ENCODE results near the gene BTBD3.

The BTBD3 gene

DNA sequence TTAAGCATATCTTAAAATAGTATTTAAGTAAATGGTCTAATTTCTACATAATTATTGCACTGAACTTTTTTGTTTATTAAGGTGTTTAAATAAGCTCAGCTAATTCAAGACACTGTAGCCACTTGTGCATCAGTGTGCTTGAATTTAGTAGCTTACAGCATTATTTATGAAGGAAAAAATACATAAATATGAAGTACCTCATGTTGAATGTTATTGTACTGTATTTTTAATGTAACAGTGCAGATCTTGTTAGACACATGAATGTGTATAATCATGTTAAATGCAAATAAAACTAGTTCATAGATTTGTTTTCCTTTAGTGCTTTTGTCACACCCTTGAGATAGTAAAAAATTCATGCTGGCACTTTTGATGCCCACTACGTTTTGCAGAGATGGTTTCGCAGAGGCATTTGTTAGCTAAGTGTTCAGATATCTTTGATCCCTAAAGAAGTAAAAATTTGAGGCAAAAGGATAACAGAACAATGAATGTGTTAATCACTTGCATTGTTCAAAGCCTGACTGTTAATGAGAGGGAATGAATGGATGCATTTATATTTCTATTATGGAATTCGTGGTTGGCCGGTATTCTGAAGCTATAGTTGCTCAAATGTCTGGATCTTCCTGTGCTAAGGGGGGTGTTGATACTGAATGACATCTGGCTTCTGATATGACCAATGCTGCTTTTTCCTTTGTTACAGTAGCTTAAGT is 8.8 kb downstream of the BTBD3 start:
- TF ChIP-seq, protein P1, sequence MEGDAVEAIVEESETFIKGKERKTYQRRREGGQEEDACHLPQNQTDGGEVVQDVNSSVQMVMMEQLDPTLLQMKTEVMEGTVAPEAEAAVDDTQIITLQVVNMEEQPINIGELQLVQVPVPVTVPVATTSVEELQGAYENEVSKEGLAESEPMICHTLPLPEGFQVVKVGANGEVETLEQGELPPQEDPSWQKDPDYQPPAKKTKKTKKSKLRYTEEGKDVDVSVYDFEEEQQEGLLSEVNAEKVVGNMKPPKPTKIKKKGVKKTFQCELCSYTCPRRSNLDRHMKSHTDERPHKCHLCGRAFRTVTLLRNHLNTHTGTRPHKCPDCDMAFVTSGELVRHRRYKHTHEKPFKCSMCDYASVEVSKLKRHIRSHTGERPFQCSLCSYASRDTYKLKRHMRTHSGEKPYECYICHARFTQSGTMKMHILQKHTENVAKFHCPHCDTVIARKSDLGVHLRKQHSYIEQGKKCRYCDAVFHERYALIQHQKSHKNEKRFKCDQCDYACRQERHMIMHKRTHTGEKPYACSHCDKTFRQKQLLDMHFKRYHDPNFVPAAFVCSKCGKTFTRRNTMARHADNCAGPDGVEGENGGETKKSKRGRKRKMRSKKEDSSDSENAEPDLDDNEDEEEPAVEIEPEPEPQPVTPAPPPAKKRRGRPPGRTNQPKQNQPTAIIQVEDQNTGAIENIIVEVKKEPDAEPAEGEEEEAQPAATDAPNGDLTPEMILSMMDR (IDR thresholded peaks at IDR 0.05; ENCODE audit: low read depth, low read length), result no peak
- DNase-seq, result no peak
- no peak overlapping the region for H3K27ac ChIP-seq
- no peaks in the 10 kb centered on the region for H3K9me3 ChIP-seq (ENCODE audit: severe bottlenecking)
- H3K36me3 ChIP-seq, result peaks cover 16% of the 10 kb centered on the region
- H3K27me3 ChIP-seq (ENCODE audit: insufficient read depth, low read depth, severe bottlenecking), result no peaks in the 10 kb centered on the region
- no peak overlapping the region for H3K4me3 ChIP-seq (ENCODE audit: low read depth, low read length)

DNA sequence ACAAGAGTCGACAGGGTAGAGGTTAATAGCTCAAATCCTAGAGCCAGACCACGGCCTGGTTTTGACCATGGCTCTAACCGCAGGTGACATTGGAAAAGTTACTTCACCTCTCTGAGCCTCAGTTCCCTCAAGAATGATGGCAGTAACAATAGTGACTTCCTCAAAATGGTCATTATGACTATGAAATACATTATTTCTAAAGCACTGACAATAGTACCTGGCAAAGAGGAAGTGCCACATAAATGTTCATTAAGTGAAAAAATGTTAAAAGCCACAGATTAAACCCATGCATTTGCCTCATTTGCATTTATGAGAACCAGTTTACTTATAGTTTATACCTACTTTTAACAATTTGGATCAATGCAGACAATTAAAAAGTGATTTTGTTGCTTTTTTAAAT is 12.3 kb downstream of the BTBD3 start:
- H3K27me3 ChIP-seq (ENCODE audit: insufficient read depth, low read depth, severe bottlenecking), result no peaks in the 10 kb centered on the region
- no peak overlapping the region for H3K27ac ChIP-seq
- no peaks in the 10 kb centered on the region for H3K36me3 ChIP-seq
- DNase-seq, result no peak
- H3K9me3 ChIP-seq (ENCODE audit: severe bottlenecking), result no peaks in the 10 kb centered on the region
- no peak overlapping the region for H3K4me3 ChIP-seq (ENCODE audit: low read depth, low read length)
- TF ChIP-seq, protein P1 (IDR thresholded peaks at IDR 0.05; ENCODE audit: low read depth, low read length), result no peak

DNA sequence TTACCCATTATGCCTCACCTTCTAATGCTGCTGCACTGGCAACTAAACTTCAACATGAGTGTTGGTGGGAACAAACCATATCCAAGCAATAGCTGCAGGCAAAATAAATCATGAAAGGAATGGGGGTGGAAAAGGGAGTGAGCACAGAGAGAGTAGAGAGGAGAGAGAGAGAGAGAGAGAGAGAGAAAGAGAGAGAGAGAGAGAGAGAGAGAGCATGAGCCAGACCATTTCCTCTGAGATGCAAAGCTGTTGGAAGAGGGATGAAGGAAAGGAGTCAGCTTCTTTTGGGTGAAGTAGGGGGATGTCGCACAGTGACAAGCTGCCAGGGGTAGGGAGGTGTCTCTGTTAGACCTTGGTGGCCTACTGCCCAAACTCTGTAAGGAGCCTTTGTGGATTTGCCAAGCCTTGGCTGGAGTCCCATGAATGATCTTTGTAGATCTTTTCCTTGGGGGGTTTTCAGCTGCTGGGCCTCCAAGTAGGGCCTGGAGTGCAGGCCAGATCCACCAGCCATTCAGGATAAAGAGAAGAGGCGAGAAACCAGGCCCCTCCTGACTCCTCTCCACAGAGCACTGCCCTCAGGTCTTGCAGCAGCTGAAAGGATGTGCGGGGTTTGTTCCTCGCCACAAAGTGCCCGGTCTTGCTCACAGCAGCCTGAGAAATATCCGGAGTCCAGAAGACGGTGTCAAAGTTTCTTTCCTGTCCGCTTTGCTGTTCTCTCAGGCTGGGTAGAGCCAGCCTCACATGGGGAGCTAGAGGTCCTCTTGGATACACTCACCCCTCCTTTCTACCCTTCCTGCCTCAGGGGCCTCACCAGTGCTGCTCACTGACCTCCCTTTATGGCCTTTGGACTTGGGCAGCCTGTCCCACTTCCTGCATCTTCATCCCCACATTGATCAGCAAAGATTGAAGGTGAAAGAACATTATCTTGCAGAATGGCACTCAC is 17.8 kb downstream of the BTBD3 start:
- TF ChIP-seq, protein P1 (IDR thresholded peaks at IDR 0.05; ENCODE audit: low read depth, low read length), result no peak
- no peak overlapping the region for H3K27ac ChIP-seq
- H3K27me3 ChIP-seq (ENCODE audit: insufficient read depth, low read depth, severe bottlenecking), result no peaks in the 10 kb centered on the region
- H3K9me3 ChIP-seq (ENCODE audit: severe bottlenecking), result no peaks in the 10 kb centered on the region
- H3K4me3 ChIP-seq (ENCODE audit: low read depth, low read length), result no peak overlapping the region
- DNase-seq, result no peak
- H3K36me3 ChIP-seq, result no peaks in the 10 kb centered on the region

DNA sequence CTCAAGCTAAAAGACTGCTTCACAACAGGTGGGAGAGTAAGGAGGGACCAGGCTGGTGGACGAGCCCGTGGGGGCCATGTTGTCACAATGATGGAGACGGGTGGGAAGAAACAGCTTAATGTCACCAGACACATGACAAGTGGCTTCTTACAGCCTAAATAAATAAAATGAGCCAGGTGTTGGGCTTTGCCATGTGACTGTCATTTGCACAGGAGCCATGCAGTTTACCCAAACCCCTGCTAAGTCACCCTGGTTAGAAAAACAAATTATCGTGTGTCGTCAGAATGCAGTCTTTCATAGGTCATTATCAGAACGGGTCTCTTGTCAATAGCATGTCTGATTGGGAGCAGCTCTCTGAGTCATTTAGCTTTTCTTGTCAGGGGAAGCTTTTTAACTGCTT is 18.5 kb downstream of the BTBD3 start:
- no peak for DNase-seq
- H3K9me3 ChIP-seq (ENCODE audit: severe bottlenecking), result no peaks in the 10 kb centered on the region
- H3K4me3 ChIP-seq (ENCODE audit: low read depth, low read length), result no peak overlapping the region
- H3K27ac ChIP-seq, result no peak overlapping the region
- TF ChIP-seq, protein P1 (IDR thresholded peaks at IDR 0.05; ENCODE audit: low read depth, low read length), result no peak
- H3K27me3 ChIP-seq (ENCODE audit: insufficient read depth, low read depth, severe bottlenecking), result no peaks in the 10 kb centered on the region
- H3K36me3 ChIP-seq, result no peaks in the 10 kb centered on the region

DNA sequence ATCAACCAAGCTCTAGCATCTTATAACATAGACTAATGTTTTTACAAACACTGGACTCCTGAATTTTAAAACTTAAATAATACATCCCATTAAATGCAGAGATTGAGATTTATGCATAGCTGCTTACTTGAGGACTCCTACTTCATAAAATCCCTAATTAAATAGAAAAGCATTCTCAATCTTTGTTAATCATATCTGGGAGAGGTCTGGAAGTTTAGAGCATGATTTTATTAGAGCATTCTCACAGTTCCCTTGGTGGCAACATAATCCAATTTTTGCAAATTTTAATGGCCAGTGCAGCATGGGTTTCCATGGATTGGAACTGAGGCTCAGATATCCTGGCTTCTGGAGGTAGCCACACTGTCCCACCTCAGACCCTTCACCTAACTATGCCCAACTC is 19.5 kb downstream of the BTBD3 start:
- DNase-seq, result no peak
- no peak overlapping the region for H3K27ac ChIP-seq
- H3K36me3 ChIP-seq, result no peaks in the 10 kb centered on the region
- no peaks in the 10 kb centered on the region for H3K27me3 ChIP-seq (ENCODE audit: insufficient read depth, low read depth, severe bottlenecking)
- TF ChIP-seq, protein P1 (IDR thresholded peaks at IDR 0.05; ENCODE audit: low read depth, low read length), result no peak
- no peak overlapping the region for H3K4me3 ChIP-seq (ENCODE audit: low read depth, low read length)
- no peaks in the 10 kb centered on the region for H3K9me3 ChIP-seq (ENCODE audit: severe bottlenecking)
